Measurements from ENCODE around the gene CAMTA1. TPM values are rescaled to one million over a fixed set of nuclear protein-coding genes. Genes with fewer than 3 reads are reported as not detected.
A peak's percentile ranks its signal among the peaks of the same experiment; 100 is the strongest.

Gene CAMTA1
- total RNA-seq, 4 donors from 2014 or later = 86.3 to 170 (median 132) TPM

DNA sequence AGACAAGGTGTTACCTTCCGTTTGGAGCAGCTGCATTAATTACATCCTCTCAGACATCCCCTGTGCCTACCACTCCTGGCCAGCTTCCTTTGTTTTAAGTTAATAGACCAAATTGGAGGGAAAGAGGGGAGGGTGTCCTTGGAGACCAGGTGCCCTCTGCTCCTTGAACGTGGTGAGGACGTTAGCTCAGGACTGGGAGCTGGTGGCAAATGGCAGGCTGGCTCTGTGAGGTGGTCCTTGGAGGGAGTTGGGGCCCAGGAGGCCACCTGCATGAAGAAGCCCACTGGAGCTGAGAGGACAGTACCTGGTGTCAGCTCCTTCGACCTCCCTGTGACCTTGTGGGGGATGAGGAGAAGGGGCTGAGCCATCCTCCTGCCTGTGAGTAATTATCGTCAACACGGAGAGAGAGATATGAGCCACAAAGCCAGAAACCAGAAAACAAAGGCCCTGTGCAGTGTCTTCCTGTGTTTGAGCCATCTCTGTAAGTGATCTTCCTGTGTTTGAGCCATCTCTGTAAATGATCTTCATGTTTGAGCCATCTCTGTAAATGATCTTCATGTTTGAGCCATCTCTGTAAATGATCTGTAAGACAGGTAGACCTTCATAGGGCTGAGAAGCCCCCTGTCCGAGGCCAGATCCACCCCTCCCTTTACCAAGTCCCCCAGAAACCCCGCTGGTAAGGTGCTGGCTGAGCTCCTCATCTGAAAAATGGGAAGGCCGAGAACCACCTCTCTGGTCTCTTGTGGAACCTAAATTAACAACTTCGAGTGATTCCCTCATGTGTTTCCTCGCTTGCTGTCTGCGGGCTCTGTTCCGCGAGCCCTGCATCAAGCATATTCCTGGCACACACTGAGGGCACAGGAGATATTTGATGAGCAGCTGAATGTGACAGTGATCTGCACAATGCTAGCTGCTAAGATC lies 126.0 kb downstream of the CAMTA1 start:
- peaks cover 56% of the 10 kb centered on the region for H3K27me3 ChIP-seq
- no peak for ATAC-seq
- H3K4me1 ChIP-seq = no peaks in the 10 kb centered on the region
- WGBS, 2 donors (ENCODE audit: low coverage in 1 of 2) = 81 to 91% methylated on average over 8 to 11 of the region's 14 CpGs
- peaks cover 0 to 10% (median 0%) of the 10 kb centered on the region in 3 donors for H3K9me3 ChIP-seq
- H3K27ac ChIP-seq = no peak overlapping the region
- no peak for TF ChIP-seq EP300 (IDR thresholded peaks at IDR 0.05)
- TF ChIP-seq POLR2A (IDR thresholded peaks at IDR 0.05) = no peak
- TF ChIP-seq POLR2AphosphoS5 (IDR thresholded peaks at IDR 0.05) = no peak
- TF ChIP-seq, protein P1, sequence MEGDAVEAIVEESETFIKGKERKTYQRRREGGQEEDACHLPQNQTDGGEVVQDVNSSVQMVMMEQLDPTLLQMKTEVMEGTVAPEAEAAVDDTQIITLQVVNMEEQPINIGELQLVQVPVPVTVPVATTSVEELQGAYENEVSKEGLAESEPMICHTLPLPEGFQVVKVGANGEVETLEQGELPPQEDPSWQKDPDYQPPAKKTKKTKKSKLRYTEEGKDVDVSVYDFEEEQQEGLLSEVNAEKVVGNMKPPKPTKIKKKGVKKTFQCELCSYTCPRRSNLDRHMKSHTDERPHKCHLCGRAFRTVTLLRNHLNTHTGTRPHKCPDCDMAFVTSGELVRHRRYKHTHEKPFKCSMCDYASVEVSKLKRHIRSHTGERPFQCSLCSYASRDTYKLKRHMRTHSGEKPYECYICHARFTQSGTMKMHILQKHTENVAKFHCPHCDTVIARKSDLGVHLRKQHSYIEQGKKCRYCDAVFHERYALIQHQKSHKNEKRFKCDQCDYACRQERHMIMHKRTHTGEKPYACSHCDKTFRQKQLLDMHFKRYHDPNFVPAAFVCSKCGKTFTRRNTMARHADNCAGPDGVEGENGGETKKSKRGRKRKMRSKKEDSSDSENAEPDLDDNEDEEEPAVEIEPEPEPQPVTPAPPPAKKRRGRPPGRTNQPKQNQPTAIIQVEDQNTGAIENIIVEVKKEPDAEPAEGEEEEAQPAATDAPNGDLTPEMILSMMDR (IDR thresholded peaks at IDR 0.05) = no peak
- H3K4me3 ChIP-seq = no peak overlapping the region
- H3K36me3 ChIP-seq = no peaks in the 10 kb centered on the region

DNA sequence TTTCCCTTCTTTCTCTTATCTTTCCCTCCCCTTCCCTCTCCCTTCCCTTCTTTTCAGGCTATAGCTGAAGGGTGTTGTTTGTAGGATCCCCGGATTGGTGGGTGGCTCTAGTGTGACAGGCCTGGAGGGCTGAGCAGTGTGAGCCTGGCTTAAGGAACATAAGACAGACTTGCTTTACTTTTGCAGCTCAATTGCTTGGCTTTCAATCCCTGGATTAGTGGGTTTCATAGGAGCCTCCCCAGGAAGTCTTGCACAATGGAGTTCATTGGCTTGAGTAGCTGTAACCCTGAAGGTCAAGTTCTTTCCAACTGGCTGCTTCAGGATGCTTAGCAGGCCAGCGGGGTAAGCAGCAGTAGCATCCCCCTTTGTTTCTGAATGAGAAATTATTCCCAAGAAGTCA lies 126.7 kb downstream of the CAMTA1 start:
- TF ChIP-seq, protein P1 (IDR thresholded peaks at IDR 0.05) = no peak
- peak; percentile 8 for TF ChIP-seq POLR2AphosphoS5 (IDR thresholded peaks at IDR 0.05)
- Histone ChIP-seq H3K4me3 (no peak overlapping the region), H3K27ac (no peak overlapping the region), H3K9me3 (peaks cover 0 to 10% (median 0%) of the 10 kb centered on the region in 3 donors), H3K36me3 (no peaks in the 10 kb centered on the region), H3K4me1 (no peaks in the 10 kb centered on the region), H3K27me3 (peaks cover 62% of the 10 kb centered on the region)
- ATAC-seq = peak; percentile 32
- WGBS, 2 donors (ENCODE audit: low coverage in 1 of 2) = 50 to 100% methylated on average over 1 to 2 of the region's 2 CpGs

DNA sequence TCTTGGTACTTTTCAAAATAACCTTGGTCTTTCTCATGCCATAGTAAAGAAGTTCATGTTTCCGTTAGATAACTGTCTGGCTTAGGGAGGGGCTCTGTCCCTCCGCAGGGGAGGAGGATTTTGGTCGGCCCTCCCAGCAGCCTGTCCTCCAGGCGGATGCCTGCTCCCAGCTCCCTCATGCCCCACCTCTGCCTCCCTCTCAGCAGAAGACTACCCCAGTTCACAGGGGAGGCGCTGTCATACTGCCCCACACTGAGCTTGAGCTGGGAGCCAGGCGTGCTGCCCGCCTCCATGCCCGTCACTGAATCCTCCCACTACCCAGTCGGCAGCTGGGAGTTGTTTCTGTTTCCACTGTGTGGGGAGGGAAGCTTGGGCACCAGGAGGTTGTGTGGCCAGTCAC lies 127.3 kb downstream of the CAMTA1 start:
- Histone ChIP-seq H3K4me1 (no peaks in the 10 kb centered on the region), H3K27me3 (peaks cover 68% of the 10 kb centered on the region), H3K27ac (no peak overlapping the region), H3K36me3 (no peaks in the 10 kb centered on the region), H3K4me3 (no peak overlapping the region), H3K9me3 (peaks cover 0 to 10% (median 0%) of the 10 kb centered on the region in 3 donors)
- TF ChIP-seq POLR2AphosphoS5 (IDR thresholded peaks at IDR 0.05) (no peak), EP300 (IDR thresholded peaks at IDR 0.05) (no peak)
- WGBS, 2 donors (ENCODE audit: low coverage in 1 of 2) = 75 to 100% methylated on average over 1 to 3 of the region's 9 CpGs
- no peak for ATAC-seq

DNA sequence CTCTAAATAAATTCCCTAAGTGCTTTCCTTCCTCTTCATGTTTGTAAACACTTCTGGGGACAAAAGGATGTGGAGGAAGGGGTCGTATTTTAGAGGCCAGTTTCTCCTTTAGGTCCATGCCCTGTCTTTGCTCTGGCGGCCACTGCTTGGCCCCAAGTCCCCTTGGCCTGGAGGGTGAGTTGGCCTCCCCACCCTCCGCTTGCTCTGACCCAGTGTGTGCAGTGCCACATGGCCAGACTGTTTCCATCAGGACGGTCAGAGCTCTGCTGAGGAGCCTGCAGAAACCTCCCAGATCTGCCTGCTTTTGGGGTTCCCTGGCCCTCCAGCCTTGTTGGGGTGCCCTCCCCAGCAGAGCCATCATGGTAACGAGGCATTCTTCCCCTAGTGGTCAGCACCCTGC lies 127.8 kb downstream of the CAMTA1 start:
- H3K27me3 ChIP-seq = peaks cover 73% of the 10 kb centered on the region
- no peaks in the 10 kb centered on the region for H3K36me3 ChIP-seq
- TF ChIP-seq, protein P1 (IDR thresholded peaks at IDR 0.05) = no peak
- TF ChIP-seq POLR2A (IDR thresholded peaks at IDR 0.05) (no peak), POLR2AphosphoS5 (IDR thresholded peaks at IDR 0.05) (no peak), EP300 (IDR thresholded peaks at IDR 0.05) (no peak)
- peaks cover 0 to 10% (median 0%) of the 10 kb centered on the region in 3 donors for H3K9me3 ChIP-seq
- H3K27ac ChIP-seq = no peak overlapping the region
- 73 to 100% methylated on average over 1 to 3 of the region's 5 CpGs for WGBS, 2 donors (ENCODE audit: low coverage in 1 of 2)
- no peak for ATAC-seq
- H3K4me1 ChIP-seq = no peaks in the 10 kb centered on the region
- H3K4me3 ChIP-seq = no peak overlapping the region

DNA sequence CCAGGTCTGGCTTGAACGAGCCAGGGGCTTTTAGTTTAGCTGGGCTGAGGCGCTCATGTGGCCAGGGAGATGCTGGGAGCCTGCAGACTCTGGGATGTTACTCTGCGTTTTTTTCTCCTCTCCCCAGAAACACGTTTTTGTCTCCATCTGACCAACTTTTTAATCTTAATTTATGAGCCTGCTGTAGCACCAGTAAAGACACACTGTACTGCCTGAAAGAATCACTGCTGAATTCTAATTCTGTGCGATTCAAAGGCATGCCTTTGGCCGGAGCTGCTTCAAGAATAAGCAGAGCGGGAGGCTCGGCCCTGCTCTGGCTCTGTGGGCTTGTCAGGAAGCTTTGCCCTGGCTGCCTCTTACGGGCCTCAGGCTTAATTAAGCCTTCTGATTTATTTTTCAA lies 129.5 kb downstream of the CAMTA1 start:
- H3K4me3 ChIP-seq = no peak overlapping the region
- no peak for ATAC-seq
- 49 to 50% methylated on average over 2 to 8 of the region's 9 CpGs for WGBS, 2 donors (ENCODE audit: low coverage in 1 of 2)
- peaks cover 0 to 10% (median 0%) of the 10 kb centered on the region in 3 donors for H3K9me3 ChIP-seq
- no peak overlapping the region for H3K27ac ChIP-seq
- TF ChIP-seq POLR2A (IDR thresholded peaks at IDR 0.05) (no peak), POLR2AphosphoS5 (IDR thresholded peaks at IDR 0.05) (no peak), EP300 (IDR thresholded peaks at IDR 0.05) (no peak)
- TF ChIP-seq, protein P1 (IDR thresholded peaks at IDR 0.05) = no peak
- peaks cover 73% of the 10 kb centered on the region for H3K27me3 ChIP-seq
- no peaks in the 10 kb centered on the region for H3K4me1 ChIP-seq
- no peaks in the 10 kb centered on the region for H3K36me3 ChIP-seq
